H9 (cell line): ENCODE data around the gene HEG1. TPM values are rescaled to one million over a fixed set of nuclear protein-coding genes. Genes with fewer than 3 reads are reported as not detected.
A peak's percentile ranks its signal among the peaks of the same experiment; 100 is the strongest.

ENCODE experiments used
- DNase-seq: peaks from one replicate; pipeline ENCODE4 v3.0.0-alpha.2; 2017
- H2AFZ ChIP-seq: one replicate; pipeline ENCODE4 v1.6.1; 2013; ENCODE audit warnings: mild to moderate bottlenecking, low read length, control low read depth, moderate library complexity
- H2AK5ac ChIP-seq: 2 replicates; pipeline ENCODE4 v1.6.1; 2013; ENCODE audit warnings: low read length, control low read depth, mixed read lengths; ENCODE audit not compliant: insufficient read length
- H2BK120ac ChIP-seq: one replicate; pipeline ENCODE4 v1.6.1; 2013; ENCODE audit warnings: low read depth, mild to moderate bottlenecking, low read length, control low read depth, inconsistent platforms; ENCODE audit not compliant: poor library complexity, severe bottlenecking
- H2BK12ac ChIP-seq: 2 replicates; pipeline ENCODE4 v1.6.1; 2013; ENCODE audit warnings: low read length, control low read depth, mixed read lengths, low read depth; ENCODE audit not compliant: insufficient read length
- H2BK15ac ChIP-seq: 2 replicates; pipeline ENCODE4 v1.6.1; 2013; ENCODE audit warnings: low read depth, low read length, control low read depth
- H2BK20ac ChIP-seq: one replicate; pipeline ENCODE4 v1.6.1; 2013; ENCODE audit warnings: low read depth, mild to moderate bottlenecking, low read length, control low read depth, inconsistent platforms; ENCODE audit not compliant: poor library complexity, severe bottlenecking
- H2BK5ac ChIP-seq: 2 replicates; pipeline ENCODE4 v1.6.1; 2013; ENCODE audit warnings: low read length, control low read depth, mixed read lengths; ENCODE audit not compliant: insufficient read length
- H3K14ac ChIP-seq: 2 replicates; pipeline ENCODE4 v1.6.1; 2013; ENCODE audit warnings: low read length, control low read depth; ENCODE audit not compliant: insufficient read depth
- H3K18ac ChIP-seq: 2 replicates; pipeline ENCODE4 v1.6.1; 2013; ENCODE audit warnings: low read depth, mild to moderate bottlenecking, mixed read lengths, low read length, control low read depth; ENCODE audit not compliant: insufficient read length
- H3K23ac ChIP-seq: 2 replicates; pipeline ENCODE4 v1.6.1; 2013; ENCODE audit warnings: low read length, control low read depth, mixed read lengths, low read depth; ENCODE audit not compliant: insufficient read length
- H3K23me2 ChIP-seq: 2 replicates; pipeline ENCODE4 v1.6.1; 2013; ENCODE audit warnings: low read depth, mild to moderate bottlenecking, mixed read lengths, low read length, control low read depth; ENCODE audit not compliant: insufficient read length, poor library complexity, severe bottlenecking
- H3K27ac ChIP-seq: 2 replicates; pipeline ENCODE4 v1.5.1; 2013; ENCODE audit warnings: low read length, control low read depth, mixed read lengths, low read depth; ENCODE audit not compliant: insufficient read length
- H3K27me3 ChIP-seq: 2 replicates; pipeline ENCODE4 v1.6.1; 2013; ENCODE audit warnings: low read length, control low read depth, inconsistent platforms; ENCODE audit not compliant: insufficient read depth
- H3K4ac ChIP-seq: 2 replicates; pipeline ENCODE4 v1.6.1; 2013; ENCODE audit warnings: low read depth, mild to moderate bottlenecking, control low read depth, inconsistent platforms, low read length, moderate library complexity
- H3K4me1 ChIP-seq: 2 replicates; pipeline ENCODE4 v1.6.1; 2013; ENCODE audit warnings: low read length, control low read depth, inconsistent platforms; ENCODE audit not compliant: insufficient read depth
- H3K4me2 ChIP-seq: 2 replicates; pipeline ENCODE4 v1.6.1; 2013; ENCODE audit warnings: low read length, control low read depth, mixed read lengths; ENCODE audit not compliant: insufficient read length, insufficient read depth
- H3K56ac ChIP-seq: 2 replicates; pipeline ENCODE4 v1.6.1; 2013; ENCODE audit warnings: low read depth, mild to moderate bottlenecking, mixed read lengths, low read length, control low read depth; ENCODE audit not compliant: insufficient read length
- H3K79me1 ChIP-seq: 2 replicates; pipeline ENCODE4 v1.6.1; 2013; ENCODE audit warnings: low read depth, mild to moderate bottlenecking, moderate library complexity, low read length, control low read depth, inconsistent platforms; ENCODE audit not compliant: insufficient read depth, poor library complexity, severe bottlenecking
- H3K79me2 ChIP-seq: 2 replicates; pipeline ENCODE4 v1.6.1; 2013; ENCODE audit warnings: low read length, control low read depth, inconsistent platforms; ENCODE audit not compliant: insufficient read depth
- H3K9ac ChIP-seq: 2 replicates; pipeline ENCODE4 v1.6.1; 2013; ENCODE audit warnings: low read length, control low read depth, mixed read lengths; ENCODE audit not compliant: insufficient read length; ENCODE audit errors: extremely low read depth
- H3K9me3 ChIP-seq: one replicate; pipeline ENCODE4 v1.6.1; 2013; ENCODE audit warnings: low read depth, low read length, inconsistent platforms; ENCODE audit not compliant: control insufficient read depth
- H3T11ph ChIP-seq: one replicate; pipeline ENCODE4 v1.6.1; 2013; ENCODE audit warnings: mild to moderate bottlenecking, low read length, control low read depth, inconsistent platforms
- H4K20me1 ChIP-seq: one replicate; pipeline ENCODE4 v1.6.1; 2013; ENCODE audit not compliant: control insufficient read depth, insufficient read length, insufficient read depth
- H4K5ac ChIP-seq: 2 replicates; pipeline ENCODE4 v1.6.1; 2013; ENCODE audit warnings: low read depth, mild to moderate bottlenecking, mixed read lengths, low read length, control low read depth; ENCODE audit not compliant: insufficient read length
- H4K8ac ChIP-seq: replicated peaks from 2 replicates; pipeline ENCODE4 v1.6.1; 2013; ENCODE audit warnings: low read length, control low read depth, mixed read lengths, low read depth; ENCODE audit not compliant: insufficient read length
- H4K91ac ChIP-seq: 2 replicates; pipeline ENCODE4 v1.6.1; 2013; ENCODE audit warnings: low read depth, mild to moderate bottlenecking, moderate library complexity, mixed read lengths, low read length, control low read depth; ENCODE audit not compliant: insufficient read length
- H3K27ac Mint-ChIP-seq, 3 experiments: 2 replicates in 2 of 3; 3 replicates in 1 of 3; pipeline ENCODE4 v1.8.0; 2020 to 2021; ENCODE audit warnings: mixed read lengths in 3 of 3, mild to moderate bottlenecking in 1 of 3, moderate library complexity in 1 of 3
- H3K27me3 Mint-ChIP-seq: 2 replicates; pipeline ENCODE4 v1.8.0; 2021; ENCODE audit warnings: low read depth, mild to moderate bottlenecking, moderate library complexity, mixed read lengths
- H3K36me3 Mint-ChIP-seq, 3 experiments: 2 replicates in 2 of 3; 3 replicates in 1 of 3; pipeline ENCODE4 v1.8.0; 2020 to 2021; ENCODE audit warnings: low read depth in 3 of 3, mixed read lengths in 3 of 3; ENCODE audit not compliant: insufficient read depth in 1 of 3
- H3K4me1 Mint-ChIP-seq, 2 experiments: 2 replicates each; pipeline ENCODE4 v1.8.0; 2020; ENCODE audit warnings: mixed read lengths in 2 of 2
- H3K4me3 Mint-ChIP-seq, 2 experiments: 2 replicates in 1 of 2; 3 replicates in 1 of 2; pipeline ENCODE4 v1.8.0; 2020 to 2021; ENCODE audit warnings: mild to moderate bottlenecking in 2 of 2, mixed read lengths in 2 of 2, moderate library complexity in 1 of 2
- H3K9me3 Mint-ChIP-seq, 2 experiments: 2 replicates in 1 of 2; 3 replicates in 1 of 2; pipeline ENCODE4 v1.8.0; 2020; ENCODE audit warnings: mild to moderate bottlenecking in 2 of 2, mixed read lengths in 2 of 2, moderate library complexity in 1 of 2
- WGBS: extraction: QIAGEN DNeasy Blood & Tissue Kit; methylation state at CpG from one replicate; pipeline ENCODE4 v1.1.7; 2013; ENCODE audit warnings: missing lambda C conversion rate, low lambda C conversion rate, mixed read lengths; ENCODE audit not compliant: insufficient read length; ENCODE audit errors: extremely low coverage; 5-methylcytosine and 5-hydroxymethylcytosine counted together
- total RNA-seq: library from RNA; stranded (reverse); gene quantifications from 2 replicates; pipeline ENCODE4 v1.2.1, GENCODE V29; 2021
- TF ChIP-seq, protein P1 (sequence below): fragments of 200-600 bp; sonication (generic); conservative IDR thresholded peaks from 3 replicates; pipeline ENCODE4 v1.8.0; 2021; ENCODE audit warnings: antibody characterized with exemption, mild to moderate bottlenecking

Gene HEG1
- total RNA-seq, 1 experiment from 2014 or later = 10.3 TPM

DNA sequence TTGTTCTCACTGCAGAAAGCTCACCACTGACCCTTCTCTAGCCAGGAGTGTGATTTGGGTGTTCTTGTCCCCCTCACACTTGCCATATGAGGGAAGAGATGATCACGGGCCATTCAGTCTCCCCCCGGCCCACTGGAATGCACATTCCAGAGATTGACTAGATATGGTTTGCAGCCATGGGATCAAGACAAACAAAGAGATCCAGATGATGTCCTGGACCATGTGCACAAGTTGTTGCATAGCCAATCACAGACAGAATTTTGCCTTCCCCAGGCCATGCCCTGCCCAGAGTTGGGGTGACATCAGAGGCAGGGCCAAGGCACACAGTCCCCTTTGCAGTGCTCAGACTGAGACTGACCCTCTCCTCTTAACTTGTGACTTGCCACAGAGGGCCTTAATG lies 136.0 kb downstream of the HEG1 start:
- Histone ChIP-seq H3K4ac (no peak overlapping the region), H3K79me1 (no peaks in the 10 kb centered on the region), H3K27me3 (no peaks in the 10 kb centered on the region), H2AK5ac (no peak overlapping the region), H3K18ac (no peak overlapping the region), H4K20me1 (no peaks in the 10 kb centered on the region), H4K91ac (no peak overlapping the region), H2AFZ (no peak overlapping the region), H3K27ac (no peak overlapping the region), H2BK12ac (no peak overlapping the region), H3K4me2 (no peak overlapping the region), H3K23ac (no peak overlapping the region), H4K5ac (no peak overlapping the region), H4K8ac (no peak overlapping the region), H3K79me2 (no peaks in the 10 kb centered on the region), H3K23me2 (no peaks in the 10 kb centered on the region), H3K56ac (no peak overlapping the region), H3K4me1 (0 out of 2 replicates have a peak, but pooled peaks cover 2% of the 10 kb centered on the region), H3T11ph (no peak overlapping the region), H2BK120ac (no peak overlapping the region), H2BK20ac (no peak overlapping the region), H3K9me3 (no peaks in the 10 kb centered on the region), H3K14ac (no peak overlapping the region), H3K9ac (no peak overlapping the region), H2BK15ac (no peak overlapping the region), H2BK5ac (no peak overlapping the region)
- no peak overlapping the region for H3K4me3 Mint-ChIP-seq
- H3K27me3 Mint-ChIP-seq = no peaks in the 10 kb centered on the region
- H3K4me1 Mint-ChIP-seq = no peaks in the 10 kb centered on the region
- H3K27ac Mint-ChIP-seq = peak overlapping the region in 1 of 3 experiments; percentile 49; a peak in 1 of 7 replicates
- TF ChIP-seq, protein P1, sequence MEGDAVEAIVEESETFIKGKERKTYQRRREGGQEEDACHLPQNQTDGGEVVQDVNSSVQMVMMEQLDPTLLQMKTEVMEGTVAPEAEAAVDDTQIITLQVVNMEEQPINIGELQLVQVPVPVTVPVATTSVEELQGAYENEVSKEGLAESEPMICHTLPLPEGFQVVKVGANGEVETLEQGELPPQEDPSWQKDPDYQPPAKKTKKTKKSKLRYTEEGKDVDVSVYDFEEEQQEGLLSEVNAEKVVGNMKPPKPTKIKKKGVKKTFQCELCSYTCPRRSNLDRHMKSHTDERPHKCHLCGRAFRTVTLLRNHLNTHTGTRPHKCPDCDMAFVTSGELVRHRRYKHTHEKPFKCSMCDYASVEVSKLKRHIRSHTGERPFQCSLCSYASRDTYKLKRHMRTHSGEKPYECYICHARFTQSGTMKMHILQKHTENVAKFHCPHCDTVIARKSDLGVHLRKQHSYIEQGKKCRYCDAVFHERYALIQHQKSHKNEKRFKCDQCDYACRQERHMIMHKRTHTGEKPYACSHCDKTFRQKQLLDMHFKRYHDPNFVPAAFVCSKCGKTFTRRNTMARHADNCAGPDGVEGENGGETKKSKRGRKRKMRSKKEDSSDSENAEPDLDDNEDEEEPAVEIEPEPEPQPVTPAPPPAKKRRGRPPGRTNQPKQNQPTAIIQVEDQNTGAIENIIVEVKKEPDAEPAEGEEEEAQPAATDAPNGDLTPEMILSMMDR = no peak
- no peaks in the 10 kb centered on the region for H3K36me3 Mint-ChIP-seq
- no peak for DNase-seq
- H3K9me3 Mint-ChIP-seq = no peaks in the 10 kb centered on the region
- no CpG with 5 or more reads among the region's 2 CpGs for WGBS
